Activated CD4-positive, alpha-beta T cell treated with anti-CD3 and anti-CD28 coated beads, Interleukin-2, amount 10 ng/mL, durations not matched to agents 24 days and 14 days (primary cell): ENCODE data around the gene CRB3. TPM values are rescaled to one million over a fixed set of nuclear protein-coding genes. Genes with fewer than 3 reads are reported as not detected.

Experiments used
- total RNA-seq: library from RNA; stranded (reverse); gene quantifications from 2 replicates; pipeline ENCODE4 v1.2.3, GENCODE V29; 2022

The CRB3 gene
- total RNA-seq, 1 donor from 2014 or later: 0.33 TPM

Other genes with a start within 250 kb of the CRB3 start
- 67.5 and 74.3 TPM in 2 replicates for gene MLLT1, start 184.3 kb upstream of the CRB3 start, total RNA-seq
- 0.28 TPM in 1 of 2 replicates, not detected in the other for gene ACER1, start 130.7 kb upstream of the CRB3 start, total RNA-seq
- 190 and 192 TPM in 2 replicates for gene CLPP, start 102.7 kb upstream of the CRB3 start, total RNA-seq
- gene ALKBH7, start 91.5 kb upstream of the CRB3 start, total RNA-seq: 23.9 and 25.0 TPM in 2 replicates
- gene PSPN, start 88.3 kb upstream of the CRB3 start, total RNA-seq: 1.5 and 1.8 TPM in 2 replicates
- 60.7 and 63.5 TPM in 2 replicates for gene GTF2F1, start 71.1 kb upstream of the CRB3 start, total RNA-seq
- gene KHSRP, start 39.5 kb upstream of the CRB3 start, total RNA-seq: 435 and 461 TPM in 2 replicates
- 0.19 and 0.24 TPM in 2 replicates for gene SLC25A41, start 30.5 kb upstream of the CRB3 start, total RNA-seq
- gene SLC25A23, start 4.5 kb upstream of the CRB3 start, total RNA-seq: 21.0 and 22.0 TPM in 2 replicates
- gene DENND1C, start 17.5 kb downstream of the CRB3 start, total RNA-seq: 63.7 and 67.6 TPM in 2 replicates
- 2.8 and 3.3 TPM in 2 replicates for gene TUBB4A, start 38.0 kb downstream of the CRB3 start, total RNA-seq
- gene TNFSF9, start 66.8 kb downstream of the CRB3 start, total RNA-seq: 6.1 and 6.4 TPM in 2 replicates
- 46.8 and 47.4 TPM in 2 replicates for gene CD70, start 126.9 kb downstream of the CRB3 start, total RNA-seq
- 172 and 173 TPM in 2 replicates for gene TNFSF14, start 205.9 kb downstream of the CRB3 start, total RNA-seq